HEK293 (cell line): Measurements from ENCODE around the gene GNAQ.

ENCODE experiments used
- CTCF ChIA-PET: fragments of 350-600 bp; formaldehyde crosslinking; extraction: SDS; loops from one replicate; lab custom pipeline; 2021; ENCODE audit warnings: antibody characterized with exemption; lab: Yijun Ruan, JAX
- POLR2A ChIA-PET: fragments of 300-600 bp; formaldehyde crosslinking; extraction: SDS; loops from one replicate; lab custom pipeline; 2020; ENCODE audit warnings: antibody characterized with exemption, inconsistent platforms; lab: Yijun Ruan, JAX
- H3K27ac ChIP-seq: fragments of 200-500 bp; sonication (Bioruptor generic); 2 replicates; pipeline ENCODE4 v1.5.1; 2014; ENCODE audit warnings: low read depth, low read length, control low read depth, inconsistent platforms; ENCODE audit errors: extremely low read depth
- H3K36me3 ChIP-seq, 2 experiments: fragments of 200-500 bp in 1 of 2; sonication (Bioruptor generic) in 1 of 2; 1 replicate in 1 of 2; 2 replicates in 1 of 2; pipeline ENCODE4 v1.5.1; 2014 to 2017; ENCODE audit warnings: inconsistent platforms in 2 of 2, low read length in 2 of 2; ENCODE audit not compliant: control insufficient read depth in 2 of 2, insufficient read depth in 1 of 2
- H3K4me1 ChIP-seq: fragments of 200-500 bp; sonication (Bioruptor generic); 2 replicates; pipeline ENCODE4 v1.5.1; 2014; ENCODE audit warnings: mild to moderate bottlenecking, low read length, inconsistent platforms; ENCODE audit not compliant: control insufficient read depth, insufficient read depth
- H3K4me3 ChIP-seq: 2 replicates; pipeline ENCODE4 v1.5.1; 2011; ENCODE audit warnings: low read depth, mild to moderate bottlenecking, control low read depth, low read length, moderate library complexity
- H3K9me3 ChIP-seq: fragments of 200-500 bp; sonication (Bioruptor generic); 2 replicates; pipeline ENCODE4 v1.5.1; 2014; ENCODE audit warnings: low read depth, low read length, inconsistent platforms; ENCODE audit not compliant: control insufficient read depth, insufficient read depth
- CTCF ChIP-seq: fragments of 450-650 bp; formaldehyde crosslinking; IDR thresholded peaks from 2 replicates; pipeline ENCODE4 v1.5.1; 2016; ENCODE audit warnings: missing biosample characterization, missing genetic modification characterization
- GLI4 ChIP-seq: fragments of 450-650 bp; formaldehyde crosslinking; IDR thresholded peaks from 2 replicates; pipeline ENCODE4 v1.5.1; 2016; ENCODE audit warnings: missing biosample characterization, missing genetic modification characterization
- INSM2 ChIP-seq: fragments of 450-650 bp; formaldehyde crosslinking; IDR thresholded peaks from 2 replicates; pipeline ENCODE4 v1.5.1; 2016; ENCODE audit warnings: missing biosample characterization, missing genetic modification characterization
- KLF10 ChIP-seq: fragments of 450-650 bp; IDR thresholded peaks from 2 replicates; pipeline ENCODE4 v1.5.1; 2018; ENCODE audit warnings: missing biosample characterization, mild to moderate bottlenecking, missing genetic modification characterization
- KLF8 ChIP-seq: fragments of 450-650 bp; formaldehyde crosslinking; IDR thresholded peaks from 2 replicates; pipeline ENCODE4 v1.5.1; 2016; ENCODE audit warnings: missing biosample characterization, missing genetic modification characterization
- MYNN ChIP-seq: fragments of 450-650 bp; formaldehyde crosslinking; IDR thresholded peaks from 2 replicates; pipeline ENCODE4 v1.5.1; 2016; ENCODE audit warnings: missing biosample characterization, missing genetic modification characterization, borderline replicate concordance
- OSR2 ChIP-seq: fragments of 450-650 bp; formaldehyde crosslinking; IDR thresholded peaks from 2 replicates; pipeline ENCODE4 v1.5.1; 2016; ENCODE audit warnings: missing biosample characterization, missing genetic modification characterization
- SETDB1 ChIP-seq: IDR thresholded peaks from one replicate; pipeline ENCODE4 v1.6.1; 2017; ENCODE audit warnings: mild to moderate bottlenecking, low read length, moderate library complexity, mixed read lengths; ENCODE audit not compliant: insufficient read length
- ZBTB10 ChIP-seq: fragments of 450-650 bp; formaldehyde crosslinking; IDR thresholded peaks from 2 replicates; pipeline ENCODE4 v1.5.1; 2016; ENCODE audit warnings: missing biosample characterization, missing genetic modification characterization
- ZEB2 ChIP-seq: fragments of 450-650 bp; formaldehyde crosslinking; IDR thresholded peaks from 2 replicates; pipeline ENCODE4 v1.5.1; 2016; ENCODE audit warnings: missing biosample characterization, missing genetic modification characterization
- ZFP37 ChIP-seq: fragments of 450-650 bp; formaldehyde crosslinking; IDR thresholded peaks from 2 replicates; pipeline ENCODE4 v1.5.1; 2016; ENCODE audit warnings: missing biosample characterization, missing genetic modification characterization
- ZNF138 ChIP-seq: fragments of 450-650 bp; formaldehyde crosslinking; IDR thresholded peaks from 2 replicates; pipeline ENCODE4 v1.5.1; 2016; ENCODE audit warnings: missing biosample characterization, missing genetic modification characterization, borderline replicate concordance
- ZNF140 ChIP-seq: fragments of 450-650 bp; formaldehyde crosslinking; IDR thresholded peaks from 2 replicates; pipeline ENCODE4 v1.5.1; 2016; ENCODE audit warnings: missing biosample characterization, missing genetic modification characterization
- ZNF174 ChIP-seq: fragments of 450-650 bp; formaldehyde crosslinking; IDR thresholded peaks from 2 replicates; pipeline ENCODE4 v1.5.0; 2017; ENCODE audit warnings: missing biosample characterization, mild to moderate bottlenecking, missing genetic modification characterization
- ZNF2 ChIP-seq: fragments of 450-650 bp; formaldehyde crosslinking; IDR thresholded peaks from 2 replicates; pipeline ENCODE4 v1.5.1; 2016; ENCODE audit warnings: missing biosample characterization, missing genetic modification characterization
- ZNF223 ChIP-seq: fragments of 450-650 bp; formaldehyde crosslinking; IDR thresholded peaks from 2 replicates; pipeline ENCODE4 v1.5.1; 2016; ENCODE audit warnings: missing biosample characterization, missing genetic modification characterization
- ZNF292 ChIP-seq: fragments of 450-650 bp; formaldehyde crosslinking; IDR thresholded peaks from 2 replicates; pipeline ENCODE4 v1.5.1; 2016; ENCODE audit warnings: low read depth, missing biosample characterization, missing genetic modification characterization, borderline replicate concordance
- ZNF398 ChIP-seq: fragments of 450-650 bp; formaldehyde crosslinking; IDR thresholded peaks from 2 replicates; pipeline ENCODE4 v1.5.1; 2017; ENCODE audit warnings: missing biosample characterization, missing genetic modification characterization
- ZNF426 ChIP-seq: fragments of 450-650 bp; formaldehyde crosslinking; IDR thresholded peaks from 2 replicates; pipeline ENCODE4 v1.5.1; 2017; ENCODE audit warnings: missing biosample characterization, missing genetic modification characterization, mild to moderate bottlenecking, inconsistent platforms, moderate library complexity
- ZNF433 ChIP-seq: fragments of 450-650 bp; formaldehyde crosslinking; IDR thresholded peaks from 2 replicates; pipeline ENCODE4 v1.5.1; 2016; ENCODE audit warnings: missing biosample characterization, missing genetic modification characterization, low read depth
- ZNF473 ChIP-seq: fragments of 450-650 bp; formaldehyde crosslinking; IDR thresholded peaks from 2 replicates; pipeline ENCODE4 v1.5.1; 2017; ENCODE audit warnings: missing biosample characterization, missing genetic modification characterization
- ZNF510 ChIP-seq: fragments of 450-650 bp; formaldehyde crosslinking; IDR thresholded peaks from 2 replicates; pipeline ENCODE4 v1.5.1; 2018; ENCODE audit warnings: mild to moderate bottlenecking, missing genetic modification characterization, missing biosample characterization; ENCODE audit not compliant: insufficient replicate concordance
- ZNF561 ChIP-seq: fragments of 450-650 bp; IDR thresholded peaks from 2 replicates; pipeline ENCODE4 v1.5.1; 2018; ENCODE audit warnings: missing biosample characterization, missing genetic modification characterization, borderline replicate concordance
- ZNF621 ChIP-seq: fragments of 450-650 bp; formaldehyde crosslinking; IDR thresholded peaks from 2 replicates; pipeline ENCODE4 v1.5.1; 2017; ENCODE audit warnings: missing biosample characterization, missing genetic modification characterization
- ZSCAN16 ChIP-seq: fragments of 450-650 bp; formaldehyde crosslinking; IDR thresholded peaks from 2 replicates; pipeline ENCODE4 v1.5.1; 2016; ENCODE audit warnings: missing biosample characterization, missing genetic modification characterization

Gene GNAQ

GRCh38 chr9:77893706-77894105 lies 137.9 kb downstream of the GNAQ start:
- Histone ChIP-seq H3K36me3 (no peaks in the 10 kb centered on the region), H3K9me3 (no peaks in the 10 kb centered on the region), H3K27ac (no peak overlapping the region), H3K4me1 (no peaks in the 10 kb centered on the region), H3K4me3 (no peak overlapping the region)
- ChIA-PET CTCF (interaction anchor here (0.5 to 1.8 kb wide), 3 partner anchors 9 to 460 kb away, joined by 3 to 4 read pairs (median 3); no protein-coding TSS in a partner anchor), POLR2A (no interaction called here)
- TF ChIP-seq OSR2 (tag by site-specific recombination) (no peak), ZNF2 (tag by site-specific recombination) (no peak), CTCF (tag by site-specific recombination) (no peak), ZNF292 (tag by site-specific recombination) (no peak), ZNF561 (tag by site-specific recombination) (no peak), ZNF223 (tag by site-specific recombination) (no peak), ZNF621 (no peak), ZNF426 (tag by site-specific recombination) (no peak), ZBTB10 (no peak), GLI4 (tag by site-specific recombination) (no peak), KLF10 (no peak), ZNF138 (tag by site-specific recombination) (no peak), ZNF140 (no peak)

- Histone ChIP-seq H3K4me3 (no peak overlapping the region), H3K27ac (no peak overlapping the region), H3K4me1 (no peaks in the 10 kb centered on the region), H3K9me3 (no peaks in the 10 kb centered on the region), H3K36me3 (no peaks in the 10 kb centered on the region)
- CTCF ChIA-PET = interaction anchor here (1.0 to 1.8 kb wide), 2 partner anchors 8 to 459 kb away, joined by 3 to 4 read pairs; no protein-coding TSS in a partner anchor
- POLR2A ChIA-PET = no interaction called here
- TF ChIP-seq ZNF398 = no peak
- TF ChIP-seq ZFP37 = no peak
- TF ChIP-seq ZNF433 = no peak
- TF ChIP-seq SETDB1 = no peak
- no peak for TF ChIP-seq ZNF174 (tag by site-specific recombination)
- TF ChIP-seq ZEB2 (tag by site-specific recombination) = no peak
- no peak for TF ChIP-seq KLF8
- TF ChIP-seq ZSCAN16 (tag by site-specific recombination) = no peak
- no peak for TF ChIP-seq ZNF473 (tag by site-specific recombination)
- TF ChIP-seq MYNN (tag by site-specific recombination) = no peak
- no peak for TF ChIP-seq INSM2 (tag by site-specific recombination)
- TF ChIP-seq ZNF510 = no peak
Observed at GRCh38 chr9:77892955-77893514, 138.6 kb downstream of the GNAQ start.
